ENCODE data around the gene HCN2. TPM values are rescaled to one million over a fixed set of nuclear protein-coding genes. Genes with fewer than 3 reads are reported as not detected.

The HCN2 gene
- total and polyA plus RNA-seq, 9 of the 15 experiments (the other 6 are each of a cell fraction or from before 2014, with no cell fraction given) = 0.29 to 4.2 (median 0.82) TPM; not detected in 2

DNA sequence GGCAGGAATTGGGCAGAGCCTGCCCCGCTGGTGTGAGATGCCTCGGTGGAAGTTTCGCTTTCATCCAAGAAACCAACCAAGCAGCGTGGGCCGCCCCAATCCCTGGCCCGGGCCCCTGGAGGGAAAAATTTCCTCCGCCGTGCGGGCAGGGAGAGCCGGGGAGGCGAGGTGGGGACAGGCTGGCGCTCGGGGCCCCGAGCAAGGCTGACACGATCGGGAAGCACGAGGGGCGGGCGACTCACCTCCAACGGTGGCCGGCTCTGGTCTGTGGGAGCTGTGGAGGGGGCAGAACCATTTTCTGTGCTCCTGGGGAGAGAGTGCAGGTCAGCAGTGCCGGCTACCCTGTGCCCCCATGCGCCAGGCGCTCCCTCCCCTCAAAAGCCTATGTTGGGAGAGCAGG, 62.3 kb downstream of the HCN2 start:
- no peak overlapping the region for H3K9ac ChIP-seq (ENCODE audit: insufficient read depth in 1 of 2, low read depth in 2 of 2, low read length in 2 of 2)
- H3K27me3 ChIP-seq (ENCODE audit: control insufficient read depth in 2 of 2, insufficient read depth in 2 of 2, low read length in 2 of 2) = no peaks in the 10 kb centered on the region
- H3K9me3 ChIP-seq (replicated peaks; ENCODE audit: control insufficient read depth, insufficient read depth, low read depth, low read length) = no peaks in the 10 kb centered on the region
- intact Hi-C loops (cut with micrococcal nuclease) = no loop called here
- FAIRE-seq = no peak
- no peak for DNase-seq (ENCODE audit: extremely low read depth in 1 of 4, low spot score in 3 of 4)
- no peak overlapping the region for H3K27ac ChIP-seq (ENCODE audit: extremely low read depth, low read depth, low read length)
- H3K4me2 ChIP-seq (ENCODE audit: insufficient read depth, low read length) = no peak overlapping the region
- 95% methylated on average over 16 of the region's 24 CpGs for WGBS (ENCODE audit: insufficient coverage, low coverage, missing lambda C conversion rate)
- CTCF ChIA-PET (ENCODE audit: low intra/inter-chr PET ratio) = no interaction called here
- in situ Hi-C loops (cut with MboI) = no loop called here
- H3K36me3 ChIP-seq (ENCODE audit: control insufficient read depth, insufficient read depth, low read length) = peaks cover 91% of the 10 kb centered on the region; the same call in 2 of the 3 replicates
- TF ChIP-seq SMC3 (conservative IDR thresholded peaks at IDR 0.05; ENCODE audit: insufficient read depth, low read depth, low read length) (no peak), TOE1 (IDR thresholded peaks at IDR 0.05; ENCODE audit: borderline replicate concordance) (no peak), TOE1 (CRISPR knock-in tag; IDR thresholded peaks at IDR 0.05; ENCODE audit: borderline replicate concordance, low read depth) (no peak), MBD1 (CRISPR knock-in tag; IDR thresholded peaks at IDR 0.05) (no peak), NFIX (CRISPR knock-in tag; IDR thresholded peaks at IDR 0.05; ENCODE audit: low read depth) (no peak), ARID3B (CRISPR knock-in tag; IDR thresholded peaks at IDR 0.05; ENCODE audit: borderline replicate concordance) (no peak), NR4A1 (CRISPR knock-in tag; IDR thresholded peaks at IDR 0.05) (no peak), NR4A1 (tag; IDR thresholded peaks at IDR 0.05) (no peak), GATAD2B (IDR thresholded peaks at IDR 0.05; ENCODE audit: borderline replicate concordance) (no peak), MECOM (CRISPR knock-in tag; IDR thresholded peaks at IDR 0.05) (no peak), SMAD2 (IDR thresholded peaks at IDR 0.05; ENCODE audit: low read depth, low read length) (no peak)
- TF ChIP-seq, protein P1, sequence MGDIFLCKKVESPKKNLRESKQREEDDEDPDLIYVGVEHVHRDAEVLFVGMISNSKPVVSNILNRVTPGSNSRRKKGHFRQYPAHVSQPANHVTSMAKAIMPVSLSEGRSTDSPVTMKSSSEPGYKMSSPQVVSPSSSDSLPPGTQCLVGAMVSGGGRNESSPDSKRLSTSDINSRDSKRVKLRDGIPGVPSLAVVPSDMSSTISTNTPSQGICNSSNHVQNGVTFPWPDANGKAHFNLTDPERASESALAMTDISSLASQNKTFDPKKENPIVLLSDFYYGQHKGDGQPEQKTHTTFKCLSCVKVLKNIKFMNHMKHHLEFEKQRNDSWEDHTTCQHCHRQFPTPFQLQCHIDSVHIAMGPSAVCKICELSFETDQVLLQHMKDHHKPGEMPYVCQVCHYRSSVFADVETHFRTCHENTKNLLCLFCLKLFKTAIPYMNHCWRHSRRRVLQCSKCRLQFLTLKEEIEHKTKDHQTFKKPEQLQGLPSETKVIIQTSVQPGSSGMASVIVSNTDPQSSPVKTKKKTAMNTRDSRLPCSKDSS (IDR thresholded peaks at IDR 0.05; ENCODE audit: low read depth, partially characterized antibody) = no peak
- H2AFZ ChIP-seq (ENCODE audit: low read depth, low read length) = no peak overlapping the region
- ATAC-seq = no peak
- no TSS peak for BruUV-seq (replicated peaks)
- POLR2A ChIA-PET = no interaction called here
- peaks cover 0 to 29% of the 10 kb centered on the region in 2 experiments; a peak in 2 of 5 replicates for H3K4me1 ChIP-seq (replicated peaks in 1 of 2; ENCODE audit: control insufficient read depth in 2 of 2, insufficient read depth in 2 of 2, low read length in 2 of 2)
- H3K79me2 ChIP-seq (ENCODE audit: control insufficient read depth, insufficient read depth, low read length) = peaks cover 48% of the 10 kb centered on the region
- H3K4me3 ChIP-seq = no peak overlapping the region
- H4K20me1 ChIP-seq (replicated peaks; ENCODE audit: control insufficient read depth, insufficient read depth, low read length) = peaks cover 15% of the 10 kb centered on the region
- no peaks in the 10 kb centered on the region for H3K9me1 ChIP-seq (ENCODE audit: control insufficient read depth, insufficient read depth, low read length)
